HCT116 (cell line): Measurements from ENCODE around the gene SLC7A5. TPM values are rescaled to one million over a fixed set of nuclear protein-coding genes. Genes with fewer than 3 reads are reported as not detected.
A peak's percentile ranks its signal among the peaks of the same experiment; 100 is the strongest.
"Not testable (repeated sequence)": the region's sequence is repeated elsewhere in the genome, so short reads cannot be mapped to it uniquely, and the experiment has no call there.

Experiments
- ATAC-seq: fragments of 200-7000 bp; cut with Tn5 transposase; 2 replicates; pipeline ENCODE4 v1.9.1; 2020; ENCODE audit warnings: mild to moderate bottlenecking, moderate library complexity
- Bru-seq: library from RNA; stranded (reverse); fragments of 400-500 nt; gene quantifications from one replicate; lab custom pipeline; 2021; lab: Mats Ljungman, UMichigan
- BruChase-seq, 2 experiments: library from RNA; stranded (reverse); fragments of 400-500 nt; gene quantifications; one replicate each; lab custom pipeline; 2021; lab: Mats Ljungman, UMichigan
- BruUV-seq: library from RNA; stranded (reverse); fragments of 400-500 nt; replicated peaks from 2 replicates; lab custom pipeline; 2021; lab: Mats Ljungman, UMichigan
- CTCF ChIA-PET: fragments of 300-600 bp; sonication (Branson Sonifier 250); formaldehyde crosslinking; loops from one replicate; lab custom pipeline; 2021; ENCODE audit warnings: antibody characterized with exemption; lab: Charles Lee
- POLR2A ChIA-PET: fragments of 300-600, 350-600 bp; sonication (Branson Sonifier 250); formaldehyde crosslinking; loops from one replicate; lab custom pipeline; 2021; ENCODE audit warnings: antibody characterized with exemption; lab: Charles Lee
- RAD21 ChIA-PET, 2 experiments: fragments of 300-600 bp; sonication (Branson Sonifier 250); formaldehyde crosslinking; loops; one replicate each; lab custom pipeline; 2023; ENCODE audit warnings: low total read pairs in 2 of 2; ENCODE audit not compliant: uncharacterized antibody in 2 of 2, unreplicated experiment in 2 of 2, low non-redundant PET in 1 of 2; lab: Charles Lee
- DNase-seq: peaks from one replicate; pipeline ENCODE4 v3.0.0-alpha.2; 2010; ENCODE audit warnings: low read depth, low spot score
- H2AFZ ChIP-seq: fragments of 200-600 bp; shearing (Covaris generic), sonication (generic); 2 replicates; pipeline ENCODE4 v1.6.1; 2017; ENCODE audit warnings: low read depth, mixed run types, mixed read lengths, antibody characterized with exemption, low read length; ENCODE audit not compliant: poor library complexity, severe bottlenecking
- H3K27ac ChIP-seq: 2 replicates; pipeline ENCODE4 v1.5.1; 2012; ENCODE audit warnings: low read depth, low read length
- H3K27me3 ChIP-seq: fragments of 200-600 bp; sonication (generic); 2 replicates; pipeline ENCODE4 v1.6.1; 2016; ENCODE audit warnings: mixed run types, low read length, mixed read lengths; ENCODE audit not compliant: insufficient read depth
- H3K36me3 ChIP-seq, 2 experiments: fragments of 200-500 bp in 1 of 2; fragments of 200-600 bp in 1 of 2; sonication (Bioruptor generic) in 1 of 2; sonication (generic) in 1 of 2; 2 replicates each; pipeline versions ENCODE4 v1.5.1 to v1.6.1; 2014 to 2016; ENCODE audit warnings: low read length in 2 of 2, inconsistent platforms in 1 of 2, mixed read lengths in 1 of 2, mixed run types in 1 of 2; ENCODE audit not compliant: insufficient read depth in 2 of 2, control insufficient read depth in 1 of 2
- H3K4me1 ChIP-seq, 2 experiments: fragments of 200-600 bp in 1 of 2; sonication (generic) in 1 of 2; 2 replicates each; pipeline versions ENCODE4 v1.5.1 to v1.6.1; 2012 to 2017; ENCODE audit warnings: low read length in 2 of 2, inconsistent platforms in 1 of 2, mild to moderate bottlenecking in 1 of 2, mixed read lengths in 1 of 2, mixed run types in 1 of 2, moderate library complexity in 1 of 2; ENCODE audit not compliant: insufficient read depth in 2 of 2, control insufficient read depth in 1 of 2
- H3K4me2 ChIP-seq: fragments of 200-600 bp; sonication (generic); 2 replicates; pipeline ENCODE4 v1.6.1; 2017; ENCODE audit warnings: mixed run types, low read length, mixed read lengths
- H3K4me3 ChIP-seq, 2 experiments: fragments of 200-600 bp in 1 of 2; sonication (generic) in 1 of 2; replicated peaks in 1 of 2; 2 replicates each; pipeline ENCODE4 v1.5.1; 2011 to 2016; ENCODE audit warnings: low read length in 2 of 2, control low read depth in 1 of 2, low read depth in 1 of 2, mild to moderate bottlenecking in 1 of 2, mixed read lengths in 1 of 2, mixed run types in 1 of 2
- H3K79me2 ChIP-seq: fragments of 200-600 bp; sonication (generic); 2 replicates; pipeline ENCODE4 v1.6.1; 2017; ENCODE audit warnings: mild to moderate bottlenecking, mixed run types, low read length, moderate library complexity, mixed read lengths; ENCODE audit not compliant: insufficient read depth
- H3K9ac ChIP-seq: fragments of 200-600 bp; sonication (generic); 2 replicates; pipeline ENCODE4 v1.6.1; 2016; ENCODE audit warnings: low read length, mixed read lengths
- H3K9me2 ChIP-seq: fragments of 200-600 bp; sonication (generic), shearing (Covaris generic); 2 replicates; pipeline ENCODE4 v1.6.1; 2017; ENCODE audit warnings: mixed run types, mild to moderate bottlenecking, moderate library complexity; ENCODE audit not compliant: insufficient read depth
- H3K9me3 ChIP-seq, 2 experiments: fragments of 200-500 bp in 1 of 2; fragments of 200-600 bp in 1 of 2; sonication (Bioruptor generic) in 1 of 2; sonication (generic) in 1 of 2; 2 replicates each; pipeline ENCODE4 v1.6.1; 2014 to 2017; ENCODE audit warnings: low read length in 2 of 2, mixed read lengths in 2 of 2, inconsistent platforms in 1 of 2, low read depth in 1 of 2, mild to moderate bottlenecking in 1 of 2, mixed run types in 1 of 2, moderate library complexity in 1 of 2; ENCODE audit not compliant: control insufficient read depth in 1 of 2, insufficient read depth in 1 of 2
- H4K20me1 ChIP-seq: fragments of 200-600 bp; sonication (generic), shearing (Covaris generic); 2 replicates; pipeline ENCODE4 v1.6.1; 2017; ENCODE audit warnings: mixed run types, mild to moderate bottlenecking, moderate library complexity; ENCODE audit not compliant: insufficient read depth
- CBX3 ChIP-seq: IDR thresholded peaks from 2 replicates; pipeline ENCODE4 v1.6.1; 2012; ENCODE audit warnings: low read depth
- POLR2A ChIP-seq: IDR thresholded peaks from 2 replicates; pipeline ENCODE4 v1.7.0; 2011; ENCODE audit warnings: borderline replicate concordance; ENCODE audit not compliant: insufficient read depth, insufficient read length; ENCODE audit errors: extremely low read depth
- POLR2AphosphoS5 ChIP-seq: IDR thresholded peaks from 2 replicates; pipeline ENCODE4 v1.6.1; 2011; ENCODE audit warnings: mild to moderate bottlenecking, low read depth, low read length, moderate library complexity
- SIN3A ChIP-seq: IDR thresholded peaks from 2 replicates; pipeline ENCODE4 v1.6.1; 2012; ENCODE audit warnings: low read depth
- TCF7L2 ChIP-seq: IDR thresholded peaks from 2 replicates; pipeline ENCODE4 v1.7.0; 2011; ENCODE audit warnings: borderline replicate concordance, inconsistent platforms; ENCODE audit not compliant: insufficient read depth, insufficient read length; ENCODE audit errors: extremely low read depth
- YY1 ChIP-seq: IDR thresholded peaks from 2 replicates; pipeline ENCODE4 v1.6.1; 2011; ENCODE audit warnings: low read length, low read depth, moderate library complexity, mild to moderate bottlenecking; ENCODE audit not compliant: insufficient replicate concordance; ENCODE audit errors: extremely low read depth
- ZFX ChIP-seq: fragments of 450-650 bp; IDR thresholded peaks from 2 replicates; pipeline ENCODE4 v1.6.1; 2017
- intact Hi-C: fragments of 100-400 bp; cut with micrococcal nuclease; formaldehyde crosslinking; loops from 2 replicates; pipeline ENCODE4 v1.10.0; 2022
- long read RNA-seq: library from polyadenylated mRNA; unstranded; transcript quantifications from one replicate; pipeline ENCODE4 v2.0.0, GENCODE V29; 2021; ENCODE audit not compliant: unreplicated experiment
- polyA plus RNA-seq: library from polyadenylated mRNA; unstranded; fragments of >200 nt; gene quantifications from 2 replicates; pipeline ENCODE4 v1.2.1, GENCODE V29; 2012; ENCODE audit warnings: missing spikeins
- total RNA-seq: library from RNA; stranded (reverse); gene quantifications from one replicate; pipeline ENCODE4 v1.2.1, GENCODE V29; 2021; ENCODE audit not compliant: unreplicated experiment
- TF ChIP-seq, protein P1 (sequence below): IDR thresholded peaks from 2 replicates; pipeline ENCODE4 v1.6.1; 2012

The SLC7A5 gene
- 482 TPM for total RNA-seq
- 533 and 540 TPM in 2 replicates for polyA plus RNA-seq
- percentile 97 among the genes with signal in this experiment for Bru-seq, nascent RNA
- BruChase-seq, experiment 1, labeled RNA remaining after a 6-hour chase = percentile 99 among the genes with signal in this experiment
- BruChase-seq, experiment 2, labeled RNA remaining after a 2-hour chase = percentile 98 among the genes with signal in this experiment
- long read RNA-seq, full-length matches to known transcripts = 7 of 235 reads
- long read RNA-seq, partial matches to known transcripts = 13 of 235 reads
- long read RNA-seq, other reads (novel, unspliced or antisense) = 215 of 235 reads

DNA sequence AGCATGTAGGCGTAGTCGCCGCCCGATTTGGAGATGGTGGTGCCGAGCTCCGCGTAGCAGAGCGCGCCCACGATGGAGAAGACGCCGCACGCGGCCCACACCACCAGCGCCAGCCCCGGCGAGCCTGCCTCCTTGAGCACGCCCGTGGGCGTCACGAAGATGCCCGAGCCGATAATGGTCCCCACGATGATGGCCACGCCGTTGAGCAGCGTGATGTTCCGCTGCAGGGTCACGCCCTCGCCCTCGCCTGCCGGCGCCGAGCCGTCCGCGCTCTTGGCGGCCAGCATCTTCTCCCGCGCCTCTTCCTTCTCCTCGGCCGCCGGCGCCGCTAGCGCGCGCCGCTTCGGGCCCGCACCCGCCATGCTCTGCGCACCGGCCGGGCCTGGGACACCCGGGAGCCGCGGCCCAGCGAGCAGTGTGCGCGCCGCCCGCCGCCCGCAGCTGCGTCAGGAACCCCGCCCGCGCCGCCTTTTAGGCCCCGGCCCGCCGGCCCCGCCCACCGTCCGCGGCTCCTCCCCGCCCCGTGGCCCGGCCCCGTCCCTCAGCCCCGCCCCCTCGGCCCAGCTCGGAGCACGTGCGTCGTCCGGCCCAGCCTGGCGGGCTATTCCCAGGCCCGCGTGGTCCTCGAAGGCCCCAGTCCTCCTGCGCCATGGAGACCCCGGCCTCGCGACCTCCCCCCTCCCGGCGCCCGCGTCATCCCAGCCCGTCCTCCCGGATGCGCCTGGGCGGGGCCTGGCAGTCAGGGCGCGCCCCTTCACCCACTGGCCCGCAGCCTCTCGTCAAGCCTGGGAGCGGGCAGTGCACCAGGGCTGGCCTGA is at the start of gene SLC7A5:
SLC7A5 (minus strand) TSS at position 447 of the 818 bp plus-strand sequence; CDS start at position 362, 85 bp downstream.
- Histone ChIP-seq H3K9ac (peak within 1 kb of the TSS; percentile 92), H3K4me1 (peaks cover 33 to 53% of the 10 kb centered on the region in 2 experiments), H3K27ac (peak within 1 kb of the TSS; percentile 71), H3K4me2 (peak within 1 kb of the TSS; percentile 95), H3K79me2 (peaks cover 50% of the 10 kb centered on the region), H3K4me3 (peak within 1 kb of the TSS; percentile 82 to 92), H4K20me1 (peaks cover 13% of the 10 kb centered on the region; the same call in 1 of the 2 replicates)
- H3K36me3 ChIP-seq, H3K9me3 ChIP-seq, H3K27me3 ChIP-seq, BruUV-seq, intact Hi-C loops, H2AFZ ChIP-seq, H3K9me2 ChIP-seq: not testable (repeated sequence)
- CTCF ChIA-PET = interaction anchor here (0.6 to 6.3 kb wide), 6 partner anchors 19 to 100 kb away, joined by 3 to 257 read pairs (median 22); no protein-coding TSS in a partner anchor
- ATAC-seq (peak; percentile 72), DNase-seq (peak; percentile 56)
- TF ChIP-seq YY1 (peak; percentile 75), POLR2AphosphoS5 (peak; percentile 99), CBX3 (peak; percentile 95), TCF7L2 (peak; percentile 22), SIN3A (peak; percentile 87; the same call in 1 of the 2 replicates), POLR2A (peak; percentile 99), ZFX (peak; percentile 71)
- TF ChIP-seq, protein P1, sequence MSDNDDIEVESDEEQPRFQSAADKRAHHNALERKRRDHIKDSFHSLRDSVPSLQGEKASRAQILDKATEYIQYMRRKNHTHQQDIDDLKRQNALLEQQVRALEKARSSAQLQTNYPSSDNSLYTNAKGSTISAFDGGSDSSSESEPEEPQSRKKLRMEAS = peak; percentile 99
- RAD21 ChIA-PET = interaction anchor here (3.2 to 4.5 kb wide), 3 partner anchors 19 to 90 kb away, joined by 12 to 50 read pairs (median 47); no protein-coding TSS in a partner anchor
- POLR2A ChIA-PET = interaction anchor here (0.6 to 6.7 kb wide), 16 partner anchors 9 to 701 kb away, joined by 3 to 113 read pairs (median 6); partner anchors contain the start of genes BANP, C16orf95, KLHDC4 and ZC3H18
